WTC11 (cell line): ENCODE data around the gene ACBD6. TPM values are rescaled to one million over a fixed set of nuclear protein-coding genes. Genes with fewer than 3 reads are reported as not detected.

Source experiments
- ATAC-seq: fragments of 200-7000 bp; cut with Tn5 transposase; 2 replicates; pipeline ENCODE4 v1.10.0; 2021; ENCODE audit warnings: mild to moderate bottlenecking, moderate library complexity
- CTCF ChIA-PET: fragments of 300-600 bp; sonication (Branson Sonifier 250); formaldehyde crosslinking; loops from one replicate; lab custom pipeline; 2021; ENCODE audit warnings: antibody characterized with exemption; lab: Charles Lee
- POLR2A ChIA-PET: fragments of 350-600 bp; sonication (Branson Sonifier 250); formaldehyde crosslinking; loops from one replicate; lab custom pipeline; 2021; ENCODE audit warnings: antibody characterized with exemption; lab: Charles Lee
- DNase-seq: peaks from one replicate; pipeline ENCODE4 v3.0.0; 2021; ENCODE audit warnings: low spot score
- H3K27ac Mint-ChIP-seq: 2 replicates; pipeline ENCODE4 v1.8.0; 2021; ENCODE audit warnings: mixed read lengths
- H3K27me3 Mint-ChIP-seq: 2 replicates; pipeline ENCODE4 v1.8.0; 2021; ENCODE audit warnings: low read depth, mild to moderate bottlenecking, moderate library complexity, mixed read lengths
- H3K36me3 Mint-ChIP-seq: 2 replicates; pipeline ENCODE4 v1.8.0; 2021; ENCODE audit warnings: mixed read lengths
- H3K4me1 Mint-ChIP-seq: 2 replicates; pipeline ENCODE4 v1.8.0; 2022; ENCODE audit warnings: mixed read lengths
- H3K4me3 Mint-ChIP-seq: 2 replicates; pipeline ENCODE4 v1.8.0; 2021; ENCODE audit warnings: mild to moderate bottlenecking, moderate library complexity, mixed read lengths
- H3K9me3 Mint-ChIP-seq: 2 replicates; pipeline ENCODE4 v1.8.0; 2021; ENCODE audit warnings: mixed read lengths
- ATF2 ChIP-seq: sonication (generic); formaldehyde crosslinking; IDR thresholded peaks from 2 replicates; pipeline ENCODE4 v1.8.1; 2022; ENCODE audit warnings: low read depth, missing genetic modification reagents, borderline replicate concordance
- CBFB ChIP-seq: sonication (generic); formaldehyde crosslinking; IDR thresholded peaks from 2 replicates; pipeline ENCODE4 v1.8.1; 2022; ENCODE audit warnings: mild to moderate bottlenecking, low read depth, missing genetic modification reagents
- GTF2I ChIP-seq: fragments of 250-450 bp; sonication (Bioruptor Pico); conservative IDR thresholded peaks from 2 replicates; pipeline ENCODE4 v1.4.0; 2021; ENCODE audit warnings: mild to moderate bottlenecking
- HMGXB4 ChIP-seq: sonication (generic); formaldehyde crosslinking; IDR thresholded peaks from 2 replicates; pipeline ENCODE4 v1.8.1; 2023; ENCODE audit warnings: mild to moderate bottlenecking, moderate library complexity, missing genetic modification reagents
- PREB ChIP-seq: sonication (generic); formaldehyde crosslinking; IDR thresholded peaks from 2 replicates; pipeline ENCODE4 v1.8.1; 2022; ENCODE audit warnings: mild to moderate bottlenecking, missing genetic modification reagents, moderate library complexity, borderline replicate concordance
- PRRX2 ChIP-seq: fragments of 250-450 bp; sonication (Bioruptor Pico); IDR thresholded peaks from 2 replicates; pipeline ENCODE4 v1.8.0; 2021; ENCODE audit warnings: mild to moderate bottlenecking
- SMAD3 ChIP-seq: sonication (generic); formaldehyde crosslinking; IDR thresholded peaks from 2 replicates; pipeline ENCODE4 v1.8.0; 2022; ENCODE audit warnings: missing genetic modification reagents, mild to moderate bottlenecking, borderline replicate concordance
- TCF7 ChIP-seq: sonication (generic); formaldehyde crosslinking; IDR thresholded peaks from 2 replicates; pipeline ENCODE4 v1.8.0; 2022; ENCODE audit warnings: mild to moderate bottlenecking, low read depth, missing genetic modification reagents, moderate library complexity
- TEAD1 ChIP-seq: sonication (generic); formaldehyde crosslinking; IDR thresholded peaks from 2 replicates; pipeline ENCODE4 v1.8.0; 2022; ENCODE audit warnings: mild to moderate bottlenecking, missing genetic modification reagents
- TEAD4 ChIP-seq: sonication (generic); formaldehyde crosslinking; IDR thresholded peaks from 2 replicates; pipeline ENCODE4 v1.8.0; 2022; ENCODE audit warnings: mild to moderate bottlenecking, missing genetic modification reagents
- USF1 ChIP-seq: sonication (generic); formaldehyde crosslinking; IDR thresholded peaks from 2 replicates; pipeline ENCODE4 v1.8.0; 2022; ENCODE audit warnings: mild to moderate bottlenecking, missing genetic modification reagents
- ZNF425 ChIP-seq: fragments of 250-450 bp; sonication (Bioruptor Pico); conservative IDR thresholded peaks from 2 replicates; pipeline ENCODE4 v1.9.0; 2021; ENCODE audit warnings: mild to moderate bottlenecking
- ZSCAN18 ChIP-seq: fragments of 250-450 bp; sonication (Bioruptor Pico); IDR thresholded peaks from 2 replicates; pipeline ENCODE4 v2.1.2; 2022; ENCODE audit warnings: mild to moderate bottlenecking, moderate library complexity
- total RNA-seq: library from RNA; stranded (reverse); gene quantifications from 3 replicates; pipeline ENCODE4 v1.2.3, GENCODE V29; 2021

ACBD6 gene
- total RNA-seq, 1 experiment from 2014 or later, result 53.5 TPM

- Mint-ChIP-seq H3K4me1 (peaks cover 24% of the 10 kb centered on the region), H3K9me3 (no peaks in the 10 kb centered on the region), H3K36me3 (peaks cover 4% of the 10 kb centered on the region; the same call in 1 of the 2 replicates), H3K27me3 (no peaks in the 10 kb centered on the region; the same call in 1 of the 2 replicates), H3K4me3 (no peak overlapping the region), H3K27ac (no peak overlapping the region)
- CTCF ChIA-PET, result interaction anchor here (1.0 kb wide), 1 partner anchor 10 kb away, joined by 3 read pairs; no protein-coding TSS in a partner anchor
- TF ChIP-seq CBFB (CRISPR knock-in tag) (no peak), PREB (CRISPR knock-in tag) (no peak), PRRX2 (no peak), TEAD1 (no peak), SMAD3 (CRISPR knock-in tag) (no peak), GTF2I (CRISPR knock-in tag) (no peak), HMGXB4 (CRISPR knock-in tag) (no peak), USF1 (CRISPR knock-in tag) (no peak), ATF2 (CRISPR knock-in tag) (no peak)
- no peak for DNase-seq
- no peak for ATAC-seq
- POLR2A ChIA-PET, result no interaction called here
Observed at GRCh38 chr1:180258290-180258689, 244.1 kb downstream of the ACBD6 start.

GRCh38 chr1:180257486-180257885 is 244.9 kb downstream of the ACBD6 start:
- POLR2A ChIA-PET, result no interaction called here

More at GRCh38 chr1:180257486-180257885, 244.9 kb downstream of the ACBD6 start:
- DNase-seq (no peak), ATAC-seq (no peak)
- Mint-ChIP-seq H3K27me3 (no peaks in the 10 kb centered on the region; the same call in 1 of the 2 replicates), H3K27ac (no peak overlapping the region; the same call in 1 of the 2 replicates), H3K36me3 (peaks cover 4% of the 10 kb centered on the region; the same call in 1 of the 2 replicates), H3K4me3 (no peak overlapping the region), H3K4me1 (peaks cover 30% of the 10 kb centered on the region), H3K9me3 (no peaks in the 10 kb centered on the region)
- TF ChIP-seq TCF7 (no peak), TEAD4 (CRISPR knock-in tag) (no peak), ZNF425 (CRISPR knock-in tag) (no peak), ZSCAN18 (CRISPR knock-in tag) (no peak)
- CTCF ChIA-PET, result interaction anchor here (0.6 to 1.0 kb wide), 5 partner anchors 11 to 170 kb away, joined by 3 to 4 read pairs (median 3); no protein-coding TSS in a partner anchor
